GM23248 (cell line): ENCODE measurements around the gene IRF8.

ENCODE experiments used
- EZH2 ChIP-seq: fragments of 200-600 bp; sonication (generic); IDR thresholded peaks from 2 replicates; pipeline ENCODE4 v1.6.1; 2018; ENCODE audit warnings: antibody characterized with exemption, mild to moderate bottlenecking; ENCODE audit not compliant: insufficient read depth, poor library complexity, severe bottlenecking
- EZH2phosphoT487 ChIP-seq: fragments of 200-600 bp; sonication (generic); IDR thresholded peaks from 2 replicates; pipeline ENCODE4 v1.6.1; 2018; ENCODE audit warnings: antibody characterized with exemption, moderate library complexity, mild to moderate bottlenecking, low read depth; ENCODE audit not compliant: insufficient read depth

DNA sequence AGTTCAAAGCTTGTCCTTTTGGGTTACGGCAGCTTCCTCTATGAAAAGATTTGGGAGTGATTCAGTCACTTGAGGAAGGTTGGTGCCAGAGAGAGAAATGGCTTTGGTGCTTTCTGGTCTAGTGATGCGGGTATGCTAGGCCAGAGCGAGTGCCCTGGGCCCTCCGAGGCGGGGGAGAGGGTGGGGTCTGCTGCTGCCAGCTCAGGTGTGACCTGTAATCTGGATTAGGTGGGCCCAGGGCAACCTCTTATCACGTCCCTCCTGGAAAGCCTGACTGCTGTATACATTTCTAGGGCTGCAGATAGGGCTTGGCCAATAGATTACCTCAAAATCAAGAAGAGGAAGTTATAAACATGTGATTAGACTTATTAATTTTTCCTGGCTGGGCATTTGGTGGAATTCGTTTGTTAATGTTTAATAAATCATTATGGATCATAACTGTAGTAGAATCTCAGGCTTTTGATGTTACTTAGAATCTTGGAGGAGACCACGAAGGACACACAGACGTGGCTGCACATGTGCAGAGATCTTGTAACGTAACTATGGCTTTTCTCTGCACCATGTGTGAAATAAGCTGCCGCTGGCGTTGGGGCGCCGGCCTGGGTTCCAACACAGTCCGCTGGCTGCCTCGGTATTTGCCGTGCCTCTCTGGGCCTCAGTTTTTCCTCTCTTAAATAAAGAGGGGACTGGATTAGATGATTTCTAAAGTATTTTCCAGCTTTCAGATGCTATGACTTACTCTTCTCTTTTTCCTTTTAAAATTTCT, 1.2 kb downstream of the IRF8 start:
- TF ChIP-seq EZH2 (no peak), EZH2phosphoT487 (no peak)
